IMR-90 (cell line): ENCODE data around the gene ALAD.
"Not testable (repeated sequence)": the region's sequence is repeated elsewhere in the genome, so short reads cannot be mapped to it uniquely, and the experiment has no call there.

Experiments
- CEBPB ChIP-seq: IDR thresholded peaks from 2 replicates; pipeline ENCODE4 v1.6.1; 2012; ENCODE audit warnings: low read depth, low read length, improper control_type of control experiment
- CHD1 ChIP-seq: IDR thresholded peaks from 2 replicates; pipeline ENCODE4 v1.6.1; 2012; ENCODE audit warnings: low read depth, low read length, improper control_type of control experiment
- MAZ ChIP-seq: IDR thresholded peaks from 2 replicates; pipeline ENCODE4 v1.6.1; 2012; ENCODE audit warnings: low read depth, mild to moderate bottlenecking, low read length, improper control_type of control experiment, moderate library complexity, borderline replicate concordance
- MXI1 ChIP-seq: IDR thresholded peaks from 2 replicates; pipeline ENCODE4 v1.6.1; 2012; ENCODE audit warnings: low read depth, mild to moderate bottlenecking, low read length, moderate library complexity, borderline replicate concordance
- POLR2A ChIP-seq: IDR thresholded peaks from 2 replicates; pipeline ENCODE4 v1.6.1; 2012; ENCODE audit warnings: mild to moderate bottlenecking, low read depth, low read length
- RAD21 ChIP-seq: IDR thresholded peaks from 2 replicates; pipeline ENCODE4 v1.6.1; 2012; ENCODE audit warnings: low read length, improper control_type of control experiment
- RCOR1 ChIP-seq: IDR thresholded peaks from 2 replicates; pipeline ENCODE4 v1.6.1; 2012; ENCODE audit warnings: mild to moderate bottlenecking, low read length, improper control_type of control experiment; ENCODE audit not compliant: insufficient replicate concordance
- SMC3 ChIP-seq: fragments of 150-350 bp; IDR thresholded peaks from 2 replicates; pipeline ENCODE4 v1.6.1; 2016; ENCODE audit warnings: low read depth, mild to moderate bottlenecking, antibody characterized with exemption, low read length, moderate library complexity
- TF ChIP-seq, protein P1 (sequence below): conservative IDR thresholded peaks from 2 replicates; pipeline ENCODE4 v1.5.1; 2012; ENCODE audit warnings: mild to moderate bottlenecking, low read depth, low read length, improper control_type of control experiment

DNA sequence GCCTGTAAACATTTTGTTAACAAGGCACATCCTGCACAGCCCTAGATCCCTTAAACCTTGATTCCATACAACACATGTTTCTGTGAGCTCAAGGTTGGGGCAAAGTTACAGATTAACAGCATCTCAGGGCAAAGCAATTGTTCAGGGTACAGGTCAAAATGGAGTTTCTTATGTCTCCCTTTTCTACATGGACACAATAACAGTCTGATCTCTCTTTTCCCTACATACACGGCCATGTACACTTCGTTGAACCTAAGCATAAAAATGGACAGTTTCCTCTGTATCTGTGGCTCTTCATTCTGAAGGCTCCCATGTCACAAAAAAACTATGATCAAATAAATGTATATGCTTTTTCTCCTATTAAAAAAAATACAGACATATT lies 21.3 kb downstream of the ALAD start:
- TF ChIP-seq, protein P1, sequence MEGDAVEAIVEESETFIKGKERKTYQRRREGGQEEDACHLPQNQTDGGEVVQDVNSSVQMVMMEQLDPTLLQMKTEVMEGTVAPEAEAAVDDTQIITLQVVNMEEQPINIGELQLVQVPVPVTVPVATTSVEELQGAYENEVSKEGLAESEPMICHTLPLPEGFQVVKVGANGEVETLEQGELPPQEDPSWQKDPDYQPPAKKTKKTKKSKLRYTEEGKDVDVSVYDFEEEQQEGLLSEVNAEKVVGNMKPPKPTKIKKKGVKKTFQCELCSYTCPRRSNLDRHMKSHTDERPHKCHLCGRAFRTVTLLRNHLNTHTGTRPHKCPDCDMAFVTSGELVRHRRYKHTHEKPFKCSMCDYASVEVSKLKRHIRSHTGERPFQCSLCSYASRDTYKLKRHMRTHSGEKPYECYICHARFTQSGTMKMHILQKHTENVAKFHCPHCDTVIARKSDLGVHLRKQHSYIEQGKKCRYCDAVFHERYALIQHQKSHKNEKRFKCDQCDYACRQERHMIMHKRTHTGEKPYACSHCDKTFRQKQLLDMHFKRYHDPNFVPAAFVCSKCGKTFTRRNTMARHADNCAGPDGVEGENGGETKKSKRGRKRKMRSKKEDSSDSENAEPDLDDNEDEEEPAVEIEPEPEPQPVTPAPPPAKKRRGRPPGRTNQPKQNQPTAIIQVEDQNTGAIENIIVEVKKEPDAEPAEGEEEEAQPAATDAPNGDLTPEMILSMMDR = not testable (repeated sequence)
- not testable (repeated sequence) for TF ChIP-seq POLR2A, CEBPB, RAD21, SMC3, MXI1, MAZ, CHD1, RCOR1
